NCI-H2081 treated with DMSO at 0.1 percent for 48 hours (cell line): ENCODE data around the gene CRABP2.

ENCODE experiments used
- DNase-seq: peaks from one replicate; lab custom pipeline; 2025; lab: John Stamatoyannopoulos, UW

CRABP2 gene

DNA sequence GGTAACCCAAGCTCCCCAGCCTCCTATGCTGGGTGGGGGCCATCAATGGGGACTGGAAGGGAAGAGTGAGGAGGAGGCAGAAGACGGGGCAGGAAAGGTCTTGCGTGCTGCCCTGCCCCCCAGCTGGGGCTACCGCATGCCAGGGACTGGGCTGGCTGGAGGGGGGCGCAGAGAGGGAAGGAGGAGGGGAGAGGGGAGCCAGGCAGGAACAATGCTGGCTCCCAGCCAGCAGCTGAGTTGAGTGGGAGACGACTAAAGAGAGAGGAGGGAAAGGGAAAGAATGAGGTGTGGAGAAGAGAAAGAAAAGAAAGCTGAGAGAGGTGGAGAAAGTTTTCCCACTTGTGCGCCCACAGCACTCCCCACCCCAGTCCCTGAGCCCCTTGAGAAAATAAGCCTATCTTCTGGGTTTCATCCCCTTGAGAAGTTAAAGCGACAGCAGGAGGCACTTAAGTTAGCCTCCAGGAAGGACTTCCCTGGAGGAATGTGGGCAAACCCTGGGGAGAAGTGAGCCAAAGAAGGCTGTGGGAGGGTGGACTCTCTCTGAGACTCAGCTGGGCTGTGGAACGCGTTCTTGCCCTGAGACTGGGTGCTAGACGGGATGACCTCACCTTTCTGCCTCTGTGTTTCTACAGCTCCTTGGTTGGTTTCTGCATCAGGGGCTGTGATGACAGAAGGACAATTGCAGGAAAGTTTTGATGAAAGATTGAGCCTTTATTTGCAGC is 15.3 kb downstream of the CRABP2 start:
- no peak for DNase-seq

DNA sequence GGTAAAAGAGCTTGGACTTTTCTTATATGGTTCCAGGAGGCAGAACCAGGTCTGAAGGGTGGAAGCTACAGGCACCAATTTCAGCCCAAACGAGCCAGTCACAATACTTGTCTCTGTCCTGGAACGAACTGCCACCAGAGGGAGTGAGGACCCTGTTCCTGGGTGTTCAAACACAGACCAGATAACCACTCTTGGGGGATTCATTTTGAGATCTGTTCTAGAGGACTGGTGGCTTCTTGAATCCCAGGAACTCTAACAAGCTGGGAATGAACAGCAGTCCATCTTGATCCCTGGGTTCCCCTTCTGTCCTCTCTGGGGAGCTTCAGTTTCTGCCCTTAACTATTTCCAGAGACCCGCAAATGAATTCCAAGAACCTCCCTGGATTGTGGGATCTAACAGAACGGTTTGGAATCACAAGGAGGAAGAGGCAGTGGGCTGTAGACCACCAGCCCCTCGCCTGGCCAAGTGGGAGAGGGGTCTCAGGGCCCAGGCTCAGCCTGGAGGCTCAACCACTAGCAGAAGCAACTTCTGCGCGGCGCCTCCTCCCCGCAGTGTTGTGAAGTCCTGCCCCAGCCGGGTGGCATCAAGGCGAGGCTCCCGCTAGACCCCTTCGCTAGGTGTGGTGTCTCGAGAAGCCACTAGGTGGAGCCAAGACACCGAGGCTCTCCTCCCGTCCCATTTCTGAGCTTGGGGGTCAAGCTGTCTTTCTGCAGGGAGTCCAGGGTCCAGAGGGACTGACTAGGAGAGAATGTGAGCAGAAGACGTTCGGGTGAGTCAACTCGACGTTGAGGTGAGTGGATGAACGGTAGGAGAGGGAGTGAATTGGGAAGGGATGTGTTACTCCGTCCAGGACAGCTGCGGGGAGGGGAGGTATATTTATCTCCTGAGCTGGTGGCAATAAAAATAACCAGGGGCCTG is 16.1 kb downstream of the CRABP2 start:
- peak; percentile 37 for DNase-seq

DNA sequence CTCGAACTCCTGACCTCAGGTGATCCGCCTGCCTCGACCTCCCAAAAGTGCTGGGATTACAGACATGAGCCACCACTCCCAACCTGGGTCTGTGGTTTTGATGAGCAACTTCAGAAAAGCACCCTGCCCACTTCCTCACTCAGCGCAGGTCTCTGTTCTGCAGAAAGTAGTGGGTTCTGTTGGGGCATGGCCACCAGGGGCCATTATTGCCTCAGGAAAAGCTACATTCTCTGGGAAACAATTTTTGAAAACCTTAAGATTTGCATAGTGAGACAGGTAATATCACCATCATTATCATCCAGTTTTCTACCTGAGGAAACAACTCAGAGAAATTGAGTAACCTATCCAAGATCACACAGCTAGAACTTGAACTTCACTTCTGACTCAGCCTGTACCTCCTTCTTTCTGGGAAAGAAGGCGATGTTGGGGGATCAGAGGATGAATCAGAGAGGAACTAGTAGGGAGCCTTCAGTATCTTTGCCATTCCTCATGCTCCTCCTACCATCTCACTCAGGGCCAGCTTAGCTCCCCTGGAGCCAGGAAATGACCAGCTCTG is 21.1 kb downstream of the CRABP2 start:
- DNase-seq, result no peak

DNA sequence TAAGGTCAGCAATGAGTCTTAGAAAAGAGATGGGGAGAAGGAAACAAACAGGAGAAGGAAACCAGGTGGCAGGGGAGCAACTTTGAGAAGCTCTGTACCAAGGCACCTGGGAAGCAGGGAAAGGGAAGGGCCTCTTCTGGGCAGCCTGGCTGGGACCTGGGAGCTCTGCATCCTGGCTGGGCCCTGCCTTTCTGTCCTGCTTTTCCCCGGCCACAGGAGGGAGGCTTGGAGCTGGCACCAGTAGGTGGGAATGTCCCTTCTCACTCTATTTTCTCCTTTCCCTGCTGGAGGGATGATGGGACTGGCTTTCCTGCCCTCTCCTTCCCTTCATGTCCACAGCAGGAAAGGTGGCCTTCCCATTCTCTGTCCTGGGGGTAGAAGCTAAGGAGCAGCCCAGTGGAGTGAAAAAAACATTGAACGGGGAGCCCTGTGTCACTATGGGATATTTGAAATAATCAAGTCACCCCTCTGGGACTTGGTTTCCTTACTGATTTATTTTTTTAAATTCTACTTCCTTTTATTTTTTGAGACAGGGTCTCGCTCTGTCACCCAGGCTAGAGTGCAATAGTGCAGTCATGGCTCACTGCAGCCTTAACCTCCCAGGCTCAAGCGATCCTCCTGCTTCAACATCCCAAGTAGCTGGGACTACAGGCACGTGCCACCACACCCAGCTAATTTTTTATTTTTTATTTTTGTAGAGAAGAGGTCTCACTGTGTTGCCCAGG is 23.1 kb downstream of the CRABP2 start:
- no peak for DNase-seq

DNA sequence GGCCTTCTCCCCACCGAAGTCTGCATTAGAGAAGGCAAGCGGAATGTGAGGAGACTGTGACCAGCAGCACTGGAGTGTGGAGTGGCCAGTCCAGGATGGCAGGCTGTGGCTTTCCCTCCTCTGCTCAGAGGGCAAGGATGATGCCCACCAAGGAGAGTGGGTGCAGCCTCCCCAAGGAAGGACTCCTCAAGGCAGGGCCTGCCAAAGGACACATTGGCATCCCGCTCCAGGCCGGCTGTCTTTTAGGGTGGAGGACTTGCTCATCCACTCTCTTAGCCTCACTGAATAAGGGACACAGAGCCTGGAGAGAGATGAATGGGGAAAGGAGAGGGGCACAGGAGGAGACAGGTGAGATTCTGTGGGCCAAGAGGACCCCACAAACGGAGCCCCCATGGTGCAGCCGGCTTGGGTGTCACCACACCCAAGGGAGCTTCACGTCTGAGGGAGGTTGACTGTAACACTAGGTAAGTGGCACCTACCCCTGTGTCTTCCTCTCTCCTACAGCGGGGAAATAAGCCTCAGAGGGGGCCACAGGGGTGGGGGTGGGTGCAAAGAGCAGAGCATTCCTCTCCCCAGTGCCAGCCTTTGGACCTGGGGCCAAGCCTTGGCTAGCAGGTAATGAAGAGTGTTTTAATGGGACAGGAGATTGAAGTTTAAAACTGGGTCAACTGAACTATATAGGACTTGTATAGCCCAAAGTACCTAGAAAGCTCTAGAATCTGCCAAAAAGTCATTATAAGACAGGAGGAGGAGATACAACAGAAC is 24.0 kb downstream of the CRABP2 start:
- DNase-seq, result no peak

DNA sequence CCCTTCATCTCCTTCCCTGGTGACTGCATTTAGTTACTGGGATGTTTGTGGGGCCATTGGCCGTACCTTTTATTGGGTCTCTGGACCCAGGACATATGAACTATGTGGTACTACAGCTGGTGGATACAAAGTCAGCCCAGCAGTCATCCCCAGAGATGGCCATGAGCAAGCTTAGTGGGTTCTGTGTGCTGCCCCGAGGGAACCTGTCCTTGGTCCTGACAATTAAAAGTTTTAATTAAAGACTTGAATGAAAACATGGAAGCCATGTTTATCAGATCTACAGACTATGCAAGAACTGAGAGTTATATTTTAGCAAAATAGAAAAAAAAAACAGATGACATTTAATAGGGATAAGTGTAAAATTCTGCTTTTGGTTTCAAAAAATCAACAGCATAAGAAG is 25.3 kb downstream of the CRABP2 start:
- DNase-seq, result no peak

DNA sequence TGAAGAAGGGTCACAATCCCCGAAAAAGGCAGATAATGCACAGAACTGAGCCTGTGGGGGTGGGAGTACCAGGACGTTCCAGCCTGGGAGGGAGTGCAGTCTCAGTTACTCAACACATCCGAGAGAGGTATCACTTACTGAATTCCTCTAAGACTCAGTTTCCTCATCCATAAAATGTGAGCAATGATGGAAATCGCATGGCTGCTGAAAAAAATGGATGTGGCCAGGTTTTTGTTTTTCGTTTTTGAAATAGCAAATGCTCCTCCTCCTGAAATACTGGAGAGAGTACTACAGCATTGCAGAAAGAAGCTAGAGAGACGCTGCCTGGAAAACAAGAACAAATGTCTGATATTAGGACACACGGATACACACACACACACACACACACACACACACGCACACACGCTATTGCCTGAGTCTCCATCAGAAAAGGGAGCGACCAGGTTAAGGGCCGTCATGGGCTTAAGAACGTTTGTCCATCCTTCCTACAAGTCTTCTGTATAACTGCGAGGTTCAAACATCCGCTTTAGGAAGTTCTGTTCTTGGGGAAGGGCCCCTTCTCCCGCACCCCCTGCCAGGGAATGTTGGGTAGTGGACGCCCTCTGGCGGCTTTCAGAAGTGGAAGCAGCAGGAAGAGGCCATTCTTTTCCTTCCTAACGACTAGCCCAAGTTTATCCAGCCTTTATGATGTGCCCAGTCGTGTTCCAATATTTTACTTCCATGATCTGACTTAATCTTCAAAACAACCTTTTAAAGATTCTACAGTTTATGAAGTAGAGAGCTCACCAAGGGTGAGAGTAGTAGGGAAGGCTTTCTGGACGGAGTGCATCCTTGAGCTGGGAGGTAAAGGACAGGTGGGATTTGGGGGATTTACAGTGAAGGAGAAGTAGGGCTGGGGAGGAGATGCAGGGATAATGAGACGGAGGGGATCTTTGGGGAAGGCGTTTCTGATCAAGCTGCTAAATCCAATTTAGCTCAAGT is 27.5 kb downstream of the CRABP2 start:
- DNase-seq, result peak; percentile 30

DNA sequence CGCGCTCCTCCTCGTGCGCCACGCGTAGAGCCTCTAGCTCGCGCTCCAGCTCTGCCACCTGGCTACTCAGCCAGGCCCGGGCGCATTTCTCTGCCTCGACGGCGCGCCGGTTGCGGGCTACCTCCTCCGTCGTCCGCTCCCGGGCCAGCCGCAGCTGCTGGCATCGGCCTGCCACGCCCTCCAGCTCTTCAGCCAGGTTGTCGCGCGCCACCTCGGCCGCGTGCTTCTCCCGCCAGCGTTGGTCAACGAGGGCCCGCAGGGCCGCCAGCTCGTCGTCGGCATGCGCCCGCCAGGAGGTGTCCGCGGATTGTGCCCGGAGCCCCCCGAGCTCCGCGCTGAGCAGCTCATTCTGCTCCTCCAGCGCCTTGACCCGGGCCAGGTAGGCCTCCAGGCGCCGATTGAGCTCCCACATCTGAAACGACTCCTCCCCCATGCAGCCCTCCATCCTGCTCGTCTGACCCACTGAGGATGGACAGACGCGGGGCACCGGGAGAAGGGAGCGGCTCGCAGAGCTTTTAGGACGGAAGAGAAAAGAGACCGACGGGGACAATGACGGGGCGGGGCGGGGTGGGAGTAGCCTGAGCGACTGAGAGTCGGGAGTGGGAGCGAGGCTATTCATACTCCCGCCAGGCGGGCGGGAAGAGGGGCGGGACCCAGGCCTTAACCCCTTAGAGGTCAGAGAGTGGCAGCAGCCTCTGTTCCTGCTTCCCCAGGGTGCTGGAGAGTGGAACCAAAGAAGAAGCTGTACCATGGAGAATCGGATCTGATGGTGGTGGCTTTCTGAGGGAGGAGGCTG is 28.4 kb downstream of the CRABP2 start, which contains the start of gene NES:
NES (minus strand) TSS at position 588 of the 796 bp plus-strand sequence; CDS start at position 445, 143 bp downstream.
- no peak for DNase-seq

DNA sequence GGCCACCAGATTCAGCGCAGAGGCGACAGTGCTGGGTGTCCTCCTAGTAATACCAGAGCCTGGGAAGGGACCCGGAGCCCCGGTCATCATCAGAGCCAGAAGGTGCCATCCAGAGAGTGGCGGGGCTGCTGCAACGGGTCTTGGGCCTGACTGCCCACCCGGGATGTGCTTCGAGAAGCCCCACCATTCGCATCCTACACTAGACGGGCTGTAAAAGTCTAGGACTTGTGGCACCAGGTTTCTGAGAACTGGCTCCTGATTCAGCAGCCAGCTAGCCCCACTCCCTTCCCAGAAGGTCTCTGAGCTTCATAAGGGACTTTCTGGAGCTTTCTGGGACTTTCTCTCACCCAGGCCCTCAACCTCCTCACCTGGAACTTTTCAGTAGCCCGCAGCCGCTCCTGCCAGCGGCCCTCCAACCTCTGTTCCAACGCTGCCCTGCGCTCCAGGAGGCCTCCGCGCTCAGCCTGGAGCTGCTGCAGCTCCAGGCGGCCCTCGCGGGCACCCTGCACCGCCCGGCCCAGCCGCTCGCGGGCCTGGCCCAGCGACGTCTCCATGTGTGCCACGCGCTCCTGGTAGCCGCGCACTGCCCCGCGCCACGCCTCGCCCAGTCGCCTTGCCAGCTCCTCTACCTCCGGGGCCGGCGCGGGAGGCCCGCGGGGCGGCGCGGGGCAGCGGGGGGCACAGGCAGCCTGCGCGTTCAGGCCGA is 29.1 kb downstream of the CRABP2 start:
- DNase-seq, result no peak

DNA sequence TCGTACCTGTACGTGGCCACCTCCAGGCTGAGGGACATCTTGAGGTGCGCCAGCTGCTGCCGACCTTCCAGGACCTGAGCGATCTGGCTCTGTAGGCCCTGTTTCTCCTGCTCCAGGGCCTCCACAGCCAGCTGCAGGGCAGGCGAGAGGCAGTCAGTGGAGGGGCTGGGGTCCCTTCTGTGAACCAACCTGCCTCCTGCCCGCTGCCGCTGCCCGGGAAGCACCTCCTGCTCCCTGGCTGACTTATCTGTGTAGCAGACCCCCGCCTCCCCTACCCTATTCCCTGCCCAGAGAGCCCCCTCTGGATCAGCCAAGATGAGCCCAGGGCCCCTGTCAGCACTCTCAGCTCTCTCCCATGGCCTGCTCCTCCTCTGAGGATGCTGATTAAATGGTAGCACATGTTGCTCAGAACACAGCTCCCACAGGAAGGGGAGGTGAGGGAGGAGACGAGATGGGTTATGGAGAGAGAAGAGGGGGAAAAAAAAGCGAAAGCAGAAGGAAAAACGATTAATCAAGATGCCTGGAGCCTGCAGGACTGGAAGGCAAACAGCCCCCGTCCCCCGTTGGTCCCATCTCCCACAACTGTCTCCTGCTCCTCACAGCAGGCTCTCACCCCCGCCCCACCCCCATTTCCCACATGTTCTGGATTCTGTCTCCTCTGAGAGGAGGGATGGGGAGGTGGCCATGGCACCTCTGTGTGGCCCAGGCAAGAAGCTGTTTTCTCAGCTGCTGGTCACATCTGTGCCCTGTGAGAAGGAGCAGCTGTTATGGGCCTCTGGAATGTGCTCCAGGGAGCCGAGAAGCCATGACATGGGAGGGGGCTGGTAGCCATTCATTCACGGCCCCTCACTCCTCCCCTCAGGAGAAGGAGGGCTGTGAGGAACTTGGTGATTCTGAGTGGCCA is 29.9 kb downstream of the CRABP2 start:
- no peak for DNase-seq

DNA sequence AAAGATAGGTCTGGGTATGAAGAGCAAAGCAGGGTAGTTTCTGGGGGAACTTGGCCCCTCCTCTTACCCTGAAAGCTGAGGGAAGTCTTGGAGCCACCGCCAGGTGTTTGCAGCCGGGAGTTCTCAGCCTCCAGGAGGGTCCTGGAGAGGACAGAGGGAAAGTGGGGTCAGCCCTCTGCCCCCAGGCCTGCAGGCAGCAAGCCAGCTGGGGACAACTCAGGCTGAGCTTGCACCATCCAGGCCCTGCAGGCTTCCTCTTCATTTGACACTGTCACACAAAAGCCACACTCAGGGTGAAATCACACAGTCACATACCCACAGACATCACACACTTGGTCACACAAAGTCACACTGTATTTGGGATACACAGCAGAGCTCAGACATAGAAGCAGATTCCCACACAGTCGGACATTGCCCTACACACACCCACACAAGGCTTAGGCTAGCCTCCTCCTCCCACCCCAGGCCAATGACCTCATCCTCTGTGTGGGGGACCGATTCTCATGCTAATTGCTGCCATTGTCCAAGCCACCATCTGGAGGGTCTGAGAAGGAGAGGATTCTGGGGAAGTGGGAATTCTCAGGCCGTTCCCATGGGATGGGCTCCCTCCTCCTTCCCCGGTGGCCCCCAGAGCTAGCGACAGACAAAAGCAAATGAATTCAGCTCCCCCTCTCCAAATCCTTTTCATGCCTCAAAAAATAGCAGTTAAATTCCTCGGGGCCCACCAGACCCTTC is 31.8 kb downstream of the CRABP2 start:
- no peak for DNase-seq

DNA sequence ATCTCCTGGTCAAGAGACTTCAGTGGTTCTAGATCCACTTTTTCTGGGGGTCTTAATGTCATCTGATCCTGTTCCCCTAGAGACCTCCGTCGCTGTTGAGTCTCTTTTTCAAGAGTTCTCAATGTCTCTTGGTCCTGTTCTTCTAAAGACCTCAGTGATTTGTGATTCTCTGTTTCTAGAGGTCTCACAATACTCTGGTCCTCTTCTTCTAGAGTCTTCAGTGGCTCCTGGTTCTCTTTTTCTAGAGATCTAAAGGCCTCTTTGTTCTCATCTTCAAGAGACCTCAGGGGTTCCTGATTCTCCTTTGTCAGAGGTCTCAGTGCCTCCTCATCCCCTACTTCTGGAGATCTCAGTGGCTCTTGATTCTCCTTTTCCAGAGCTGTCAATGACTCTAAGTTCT is 33.6 kb downstream of the CRABP2 start:
- DNase-seq, result no peak

DNA sequence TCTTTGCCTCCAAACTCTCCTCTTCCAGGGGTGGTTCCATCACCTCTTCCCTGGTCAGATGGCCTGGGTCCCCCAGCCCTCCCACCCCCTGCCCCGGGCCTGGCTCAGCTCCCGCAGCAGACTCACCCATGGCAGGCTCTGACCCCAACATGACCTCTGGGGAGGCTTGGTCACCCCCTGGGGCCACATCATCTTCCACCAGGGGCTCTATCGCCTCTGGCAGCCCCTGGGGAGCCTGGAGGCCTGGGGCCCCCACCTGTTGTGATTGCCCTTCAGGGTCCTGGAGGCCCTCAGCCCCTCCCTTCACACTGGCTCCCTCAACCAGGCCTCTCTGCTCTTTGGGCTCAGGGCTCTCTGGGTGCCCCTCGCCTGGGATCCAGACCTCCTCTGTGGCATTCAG is 34.6 kb downstream of the CRABP2 start:
- no peak for DNase-seq

DNA sequence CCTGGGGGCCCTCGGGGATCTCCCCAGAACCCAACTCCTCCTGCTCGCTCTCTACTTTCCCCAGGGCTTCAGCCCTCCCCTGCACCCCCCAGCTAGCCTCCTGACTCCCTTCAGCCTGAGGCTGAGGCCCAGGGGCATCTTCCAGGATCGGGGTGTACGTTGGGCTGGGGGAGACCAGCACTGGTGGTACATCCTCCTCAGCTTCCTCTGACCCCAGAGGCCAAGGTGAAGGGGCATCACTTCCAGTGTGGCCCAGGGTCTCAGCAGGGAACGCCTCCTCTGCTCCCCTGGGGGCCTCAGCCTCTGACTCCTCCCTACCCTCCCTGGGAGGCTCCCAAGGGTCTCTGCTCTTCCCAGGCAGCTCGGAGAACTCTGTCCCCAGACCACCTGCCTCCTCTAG is 35.0 kb downstream of the CRABP2 start:
- no peak for DNase-seq

DNA sequence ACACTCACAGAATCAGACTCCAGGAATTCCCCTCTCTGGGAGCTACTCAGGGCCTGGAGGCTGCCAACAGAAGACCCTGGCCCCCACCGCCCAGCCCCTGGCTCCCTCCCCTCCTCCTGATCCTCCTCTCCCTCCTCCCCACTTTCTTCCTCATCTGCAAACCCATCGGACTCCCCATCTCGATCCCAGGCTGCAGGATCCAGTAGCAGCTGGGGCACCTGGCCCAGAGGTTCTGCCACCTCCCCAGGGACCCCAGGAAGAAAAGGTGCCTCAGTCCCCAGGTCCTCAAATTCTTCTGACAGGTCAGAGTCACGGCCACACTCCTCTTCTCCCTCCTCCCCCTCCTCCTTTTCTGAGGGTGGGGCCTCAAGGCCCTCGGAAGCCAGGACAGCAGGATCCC is 35.6 kb downstream of the CRABP2 start:
- no peak for DNase-seq

DNA sequence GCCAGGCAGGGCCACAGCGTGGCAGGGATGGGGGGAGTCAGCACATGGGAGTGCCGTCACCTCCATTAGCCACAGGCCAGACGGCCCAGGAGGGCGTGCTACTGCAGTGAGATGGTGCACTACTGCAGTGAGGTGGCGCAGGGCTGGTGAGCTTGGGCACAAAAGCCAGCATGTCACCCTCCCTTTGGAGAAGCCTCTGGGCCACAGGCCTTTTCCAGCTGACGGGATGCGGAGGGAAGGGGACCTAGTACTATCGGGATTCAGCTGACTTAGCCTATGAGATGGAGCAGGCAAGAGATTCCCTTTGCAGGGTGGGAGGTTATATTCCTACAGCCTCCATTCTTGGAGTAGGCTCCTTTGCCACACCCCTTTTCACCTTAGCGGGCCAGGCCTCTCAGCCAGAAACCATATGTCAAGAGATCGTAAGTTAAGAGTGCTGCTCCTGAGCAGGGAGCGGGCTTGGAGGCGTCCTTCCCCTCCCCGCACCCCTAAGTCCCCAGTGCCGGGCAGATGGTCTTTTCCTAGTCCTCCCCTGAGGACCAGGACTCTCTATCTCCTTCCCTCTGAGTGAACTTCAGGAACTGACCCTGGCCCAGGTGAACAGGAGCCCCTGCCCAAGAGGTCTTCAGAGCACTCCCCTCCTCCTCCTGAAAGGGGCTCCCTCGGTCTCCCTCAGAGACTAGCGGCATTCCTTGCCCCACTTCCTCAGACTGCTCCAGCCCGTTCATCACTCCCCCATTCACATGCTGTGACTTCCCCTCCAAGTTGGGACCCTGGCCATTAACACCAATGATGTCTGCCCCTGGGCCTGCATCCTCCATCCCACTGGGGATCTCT is 36.4 kb downstream of the CRABP2 start:
- DNase-seq, result no peak
